GM18511 (cell line): ENCODE data around the gene KRT86.

Experiments
- ATAC-seq: cut with Tn5 transposase; IDR thresholded peaks from one replicate; pipeline ENCODE4 v1.9.1; 2021; ENCODE audit warnings: mild to moderate bottlenecking, moderate library complexity; ENCODE audit not compliant: unreplicated experiment

The KRT86 gene

GRCh38 chr12:52274521-52275120, at the start of gene KRT86:
Gene KRT86, plus strand, starts transcription at chr12:52274645. Its CDS starts 27,272 bp downstream, at chr12:52301917.
- ATAC-seq, result no peak

- no peak for ATAC-seq
Measured at GRCh38 chr12:52225752-52226151, 48.7 kb upstream of the KRT86 start.

- no peak for ATAC-seq
Measured at GRCh38 chr12:52226446-52226845, 48.0 kb upstream of the KRT86 start.

- no peak for ATAC-seq
Measured at GRCh38 chr12:52227606-52228166, 46.8 kb upstream of the KRT86 start.

GRCh38 chr12:52228366-52228765, 46.1 kb upstream of the KRT86 start:
- no peak for ATAC-seq

- no peak for ATAC-seq
Measured at GRCh38 chr12:52228931-52229330, 45.5 kb upstream of the KRT86 start.

- no peak for ATAC-seq
Measured at GRCh38 chr12:52229836-52230343, 44.6 kb upstream of the KRT86 start.

- no peak for ATAC-seq
Measured at GRCh38 chr12:52230364-52231281, 43.8 kb upstream of the KRT86 start.

GRCh38 chr12:52231305-52232202, 42.9 kb upstream of the KRT86 start:
- no peak for ATAC-seq

GRCh38 chr12:52232203-52232673, 42.2 kb upstream of the KRT86 start:
- no peak for ATAC-seq

- no peak for ATAC-seq
Measured at GRCh38 chr12:52232674-52233461, 41.6 kb upstream of the KRT86 start, which contains the start of gene KRT7. Gene KRT7, plus strand, starts transcription at chr12:52233243. Its CDS starts 54 bp downstream, at chr12:52233297.

GRCh38 chr12:52233462-52234207, 40.8 kb upstream of the KRT86 start:
- no peak for ATAC-seq

- no peak for ATAC-seq
Measured at GRCh38 chr12:52234223-52234810, 40.1 kb upstream of the KRT86 start.

- no peak for ATAC-seq
Measured at GRCh38 chr12:52235001-52235764, 39.3 kb upstream of the KRT86 start.

- ATAC-seq, result no peak
Measured at GRCh38 chr12:52235822-52236361, 38.6 kb upstream of the KRT86 start.

GRCh38 chr12:52236386-52237050, 37.9 kb upstream of the KRT86 start:
- ATAC-seq, result no peak
